ENCODE data around the gene ZFYVE26.

ZFYVE26 gene

DNA sequence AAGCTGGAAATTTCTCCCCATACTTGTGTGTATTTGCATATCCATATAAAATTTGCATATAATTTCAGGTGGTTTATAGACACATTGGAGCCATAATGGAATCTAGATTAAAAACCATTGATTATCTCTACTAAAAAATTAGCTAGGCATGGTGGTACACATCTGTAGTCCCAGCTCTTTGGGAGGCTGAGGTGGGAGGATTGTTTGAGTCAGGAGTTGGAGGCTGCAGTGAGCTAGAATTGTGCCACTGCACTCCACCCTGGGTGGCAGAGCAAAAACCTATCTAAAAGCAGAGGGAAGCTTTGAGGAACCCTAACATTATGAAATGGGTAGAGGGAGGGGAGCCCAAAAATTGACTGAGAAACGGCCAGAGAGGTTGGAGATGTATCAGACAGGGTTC lies 118.2 kb downstream of the ZFYVE26 start:
- H3K27me3 ChIP-seq (ENCODE audit: low read depth, low read length): no peaks in the 10 kb centered on the region
- H3K36me3 ChIP-seq (replicated peaks; ENCODE audit: low read depth, low read length): peaks cover 2% of the 10 kb centered on the region
- H4K20me1 ChIP-seq (ENCODE audit: insufficient read depth, low read length): peaks cover 8% of the 10 kb centered on the region
- H3K79me2 ChIP-seq (ENCODE audit: low read length): peaks cover 22% of the 10 kb centered on the region
- H3K4me3 ChIP-seq (ENCODE audit: low read length): no peak overlapping the region
- peaks cover 4% of the 10 kb centered on the region for H3K4me1 ChIP-seq (ENCODE audit: low read length)
- H3K9ac ChIP-seq (ENCODE audit: low read length): no peak overlapping the region
- H3K9me3 ChIP-seq (ENCODE audit: insufficient read depth, low read length): no peaks in the 10 kb centered on the region
- H2AFZ ChIP-seq (ENCODE audit: low read depth, low read length): no peak overlapping the region
- H3K27ac ChIP-seq (ENCODE audit: low read length): no peak overlapping the region
- TF ChIP-seq, protein P1, sequence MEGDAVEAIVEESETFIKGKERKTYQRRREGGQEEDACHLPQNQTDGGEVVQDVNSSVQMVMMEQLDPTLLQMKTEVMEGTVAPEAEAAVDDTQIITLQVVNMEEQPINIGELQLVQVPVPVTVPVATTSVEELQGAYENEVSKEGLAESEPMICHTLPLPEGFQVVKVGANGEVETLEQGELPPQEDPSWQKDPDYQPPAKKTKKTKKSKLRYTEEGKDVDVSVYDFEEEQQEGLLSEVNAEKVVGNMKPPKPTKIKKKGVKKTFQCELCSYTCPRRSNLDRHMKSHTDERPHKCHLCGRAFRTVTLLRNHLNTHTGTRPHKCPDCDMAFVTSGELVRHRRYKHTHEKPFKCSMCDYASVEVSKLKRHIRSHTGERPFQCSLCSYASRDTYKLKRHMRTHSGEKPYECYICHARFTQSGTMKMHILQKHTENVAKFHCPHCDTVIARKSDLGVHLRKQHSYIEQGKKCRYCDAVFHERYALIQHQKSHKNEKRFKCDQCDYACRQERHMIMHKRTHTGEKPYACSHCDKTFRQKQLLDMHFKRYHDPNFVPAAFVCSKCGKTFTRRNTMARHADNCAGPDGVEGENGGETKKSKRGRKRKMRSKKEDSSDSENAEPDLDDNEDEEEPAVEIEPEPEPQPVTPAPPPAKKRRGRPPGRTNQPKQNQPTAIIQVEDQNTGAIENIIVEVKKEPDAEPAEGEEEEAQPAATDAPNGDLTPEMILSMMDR (IDR thresholded peaks at IDR 0.05; ENCODE audit: low read depth, low read length): no peak
- no peak for TF ChIP-seq EZH2phosphoT487 (IDR thresholded peaks at IDR 0.05; ENCODE audit: low read depth)
- H3K4me2 ChIP-seq (ENCODE audit: low read length): no peak overlapping the region

DNA sequence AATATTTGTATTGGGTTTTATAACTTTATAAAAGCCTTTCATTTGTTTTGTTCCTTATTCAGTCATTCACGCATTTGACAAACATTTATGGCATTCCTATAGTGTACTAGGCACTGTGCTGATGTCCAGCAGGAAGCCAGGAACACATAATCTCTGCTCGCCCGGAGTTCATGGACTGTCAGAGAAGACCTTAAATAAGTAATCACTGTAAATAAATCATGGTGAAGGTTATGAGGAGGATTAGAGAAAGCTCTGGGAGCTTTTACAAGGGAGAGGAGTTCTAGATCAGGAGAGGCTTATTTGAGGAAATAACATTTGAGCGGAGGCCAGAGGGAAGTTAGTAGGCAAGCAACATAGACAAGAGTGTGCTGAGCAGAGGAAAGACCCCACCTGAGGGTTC lies 119.4 kb downstream of the ZFYVE26 start:
- H3K27me3 ChIP-seq (ENCODE audit: low read depth, low read length): no peaks in the 10 kb centered on the region
- no peaks in the 10 kb centered on the region for H3K9me3 ChIP-seq (ENCODE audit: insufficient read depth, low read length)
- no peak overlapping the region for H3K27ac ChIP-seq (ENCODE audit: low read length)
- peaks cover 13% of the 10 kb centered on the region for H4K20me1 ChIP-seq (ENCODE audit: insufficient read depth, low read length)
- H2AFZ ChIP-seq (ENCODE audit: low read depth, low read length): no peak overlapping the region
- H3K9ac ChIP-seq (ENCODE audit: low read length): no peak overlapping the region
- no peak overlapping the region for H3K4me3 ChIP-seq (ENCODE audit: low read length)
- no peak for TF ChIP-seq EZH2phosphoT487 (IDR thresholded peaks at IDR 0.05; ENCODE audit: low read depth)
- TF ChIP-seq, protein P1 (IDR thresholded peaks at IDR 0.05; ENCODE audit: low read depth, low read length): no peak
- H3K4me1 ChIP-seq (ENCODE audit: low read length): peaks cover 4% of the 10 kb centered on the region
- peaks cover 14% of the 10 kb centered on the region for H3K36me3 ChIP-seq (replicated peaks; ENCODE audit: low read depth, low read length)
- no peak overlapping the region for H3K4me2 ChIP-seq (ENCODE audit: low read length)
- peaks cover 32% of the 10 kb centered on the region for H3K79me2 ChIP-seq (ENCODE audit: low read length)
